Lower lobe of right lung (tissue), 2 donors: Measurements from ENCODE around the gene NCAPG2. TPM values are rescaled to one million over a fixed set of nuclear protein-coding genes. Genes with fewer than 3 reads are reported as not detected.

ENCODE experiments used
- ATAC-seq, 2 donors: fragments of 200-7000 bp; cut with Tn5 transposase; one replicate each; pipeline ENCODE4 v1.9.1; 2020 to 2022; ENCODE audit warnings: mild to moderate bottlenecking in 2 of 2, moderate library complexity in 2 of 2
- DNase-seq: peaks from one replicate; pipeline ENCODE4 v3.0.0-alpha.2; 2020
- H3K27ac ChIP-seq: fragments of 200-600 bp; one replicate; pipeline ENCODE4 v1.8.0; 2022
- H3K27me3 ChIP-seq: fragments of 200-600 bp; one replicate; pipeline ENCODE4 v1.8.0; 2022; ENCODE audit warnings: low read depth
- H3K36me3 ChIP-seq: fragments of 200-600 bp; one replicate; pipeline ENCODE4 v1.8.0; 2022; ENCODE audit warnings: mild to moderate bottlenecking
- H3K4me1 ChIP-seq: fragments of 200-600 bp; one replicate; pipeline ENCODE4 v1.8.0; 2022
- H3K4me3 ChIP-seq: fragments of 200-600 bp; one replicate; pipeline ENCODE4 v1.8.0; 2022; ENCODE audit warnings: mild to moderate bottlenecking
- H3K9me3 ChIP-seq: fragments of 200-600 bp; one replicate; pipeline ENCODE4 v1.8.0; 2022
- intact Hi-C: fragments of 100-400 bp; cut with DNase I; formaldehyde crosslinking; loops from one replicate; pipeline ENCODE4 v1.11.0; 2022
- long read RNA-seq: library from polyadenylated mRNA; unstranded; transcript quantifications from one replicate; pipeline ENCODE4 v2.0.0, GENCODE V29; 2021
- total RNA-seq: library from RNA; stranded (reverse); fragmentation: NEBNext Ultra II Directional; extraction: Animal tissue kit (Norgen Biotek cat#: 25700); gene quantifications from one replicate; pipeline ENCODE4 v1.2.1, GENCODE V29; 2021
- TF ChIP-seq, protein P1 (sequence below): fragments of 200-600 bp; IDR thresholded peaks from one replicate; pipeline ENCODE4 v1.8.0; 2022; ENCODE audit warnings: antibody characterized with exemption, mild to moderate bottlenecking
- donor health status: DM: no; HTN: yes; CAD: no; lungs with severe emphysema.

The NCAPG2 gene, protein sequence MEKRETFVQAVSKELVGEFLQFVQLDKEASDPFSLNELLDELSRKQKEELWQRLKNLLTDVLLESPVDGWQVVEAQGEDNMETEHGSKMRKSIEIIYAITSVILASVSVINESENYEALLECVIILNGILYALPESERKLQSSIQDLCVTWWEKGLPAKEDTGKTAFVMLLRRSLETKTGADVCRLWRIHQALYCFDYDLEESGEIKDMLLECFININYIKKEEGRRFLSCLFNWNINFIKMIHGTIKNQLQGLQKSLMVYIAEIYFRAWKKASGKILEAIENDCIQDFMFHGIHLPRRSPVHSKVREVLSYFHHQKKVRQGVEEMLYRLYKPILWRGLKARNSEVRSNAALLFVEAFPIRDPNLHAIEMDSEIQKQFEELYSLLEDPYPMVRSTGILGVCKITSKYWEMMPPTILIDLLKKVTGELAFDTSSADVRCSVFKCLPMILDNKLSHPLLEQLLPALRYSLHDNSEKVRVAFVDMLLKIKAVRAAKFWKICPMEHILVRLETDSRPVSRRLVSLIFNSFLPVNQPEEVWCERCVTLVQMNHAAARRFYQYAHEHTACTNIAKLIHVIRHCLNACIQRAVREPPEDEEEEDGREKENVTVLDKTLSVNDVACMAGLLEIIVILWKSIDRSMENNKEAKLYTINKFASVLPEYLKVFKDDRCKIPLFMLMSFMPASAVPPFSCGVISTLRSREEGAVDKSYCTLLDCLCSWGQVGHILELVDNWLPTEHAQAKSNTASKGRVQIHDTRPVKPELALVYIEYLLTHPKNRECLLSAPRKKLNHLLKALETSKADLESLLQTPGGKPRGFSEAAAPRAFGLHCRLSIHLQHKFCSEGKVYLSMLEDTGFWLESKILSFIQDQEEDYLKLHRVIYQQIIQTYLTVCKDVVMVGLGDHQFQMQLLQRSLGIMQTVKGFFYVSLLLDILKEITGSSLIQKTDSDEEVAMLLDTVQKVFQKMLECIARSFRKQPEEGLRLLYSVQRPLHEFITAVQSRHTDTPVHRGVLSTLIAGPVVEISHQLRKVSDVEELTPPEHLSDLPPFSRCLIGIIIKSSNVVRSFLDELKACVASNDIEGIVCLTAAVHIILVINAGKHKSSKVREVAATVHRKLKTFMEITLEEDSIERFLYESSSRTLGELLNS
- total RNA-seq, result 10.0 TPM
- long read RNA-seq, partial matches to known transcripts, result 2 of 11 reads
- long read RNA-seq, other reads (novel, unspliced or antisense), result 5 of 11 reads

DNA sequence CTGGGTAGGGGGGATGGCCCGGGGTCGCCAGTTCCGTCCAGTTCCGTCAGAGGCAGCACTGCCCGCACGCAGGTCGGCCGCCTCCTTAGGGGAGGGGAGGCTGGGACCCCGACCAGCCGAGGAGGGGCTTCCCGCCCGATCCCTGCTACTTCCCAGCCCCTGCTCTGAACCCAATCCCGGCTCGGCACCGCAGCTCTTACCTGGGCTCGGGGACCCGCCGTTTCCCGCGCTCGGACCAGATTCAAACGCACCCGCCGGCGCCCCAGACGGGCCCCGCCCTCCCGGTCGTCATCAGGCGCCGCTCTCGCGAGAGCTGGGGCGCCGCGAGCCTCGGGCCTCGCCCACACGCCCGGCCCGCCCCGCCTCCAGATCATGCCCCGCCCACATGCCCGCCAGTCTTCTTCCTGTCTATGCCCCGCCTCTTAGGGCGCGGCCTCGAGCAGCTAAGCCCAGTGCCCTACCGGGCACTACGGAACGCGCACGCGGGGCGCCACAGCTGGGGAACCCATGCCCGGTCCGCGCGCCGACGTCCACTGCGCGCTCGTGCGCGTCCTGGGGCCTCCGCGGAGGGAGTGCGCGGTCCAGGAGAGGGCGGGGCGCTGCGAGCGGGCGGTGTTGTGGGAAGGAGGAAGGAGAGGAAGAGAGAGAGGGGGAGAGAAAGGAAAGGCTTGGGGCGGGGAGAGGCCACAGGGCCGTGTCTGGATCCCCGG is at the start of gene NCAPG2:
TSS of gene NCAPG2 (minus strand) at position 281 of the 710 bp plus-strand sequence. CDS start 2,905 bp downstream, outside the sequence.
- peak; percentile 99 for ATAC-seq
- TF ChIP-seq, protein P1, sequence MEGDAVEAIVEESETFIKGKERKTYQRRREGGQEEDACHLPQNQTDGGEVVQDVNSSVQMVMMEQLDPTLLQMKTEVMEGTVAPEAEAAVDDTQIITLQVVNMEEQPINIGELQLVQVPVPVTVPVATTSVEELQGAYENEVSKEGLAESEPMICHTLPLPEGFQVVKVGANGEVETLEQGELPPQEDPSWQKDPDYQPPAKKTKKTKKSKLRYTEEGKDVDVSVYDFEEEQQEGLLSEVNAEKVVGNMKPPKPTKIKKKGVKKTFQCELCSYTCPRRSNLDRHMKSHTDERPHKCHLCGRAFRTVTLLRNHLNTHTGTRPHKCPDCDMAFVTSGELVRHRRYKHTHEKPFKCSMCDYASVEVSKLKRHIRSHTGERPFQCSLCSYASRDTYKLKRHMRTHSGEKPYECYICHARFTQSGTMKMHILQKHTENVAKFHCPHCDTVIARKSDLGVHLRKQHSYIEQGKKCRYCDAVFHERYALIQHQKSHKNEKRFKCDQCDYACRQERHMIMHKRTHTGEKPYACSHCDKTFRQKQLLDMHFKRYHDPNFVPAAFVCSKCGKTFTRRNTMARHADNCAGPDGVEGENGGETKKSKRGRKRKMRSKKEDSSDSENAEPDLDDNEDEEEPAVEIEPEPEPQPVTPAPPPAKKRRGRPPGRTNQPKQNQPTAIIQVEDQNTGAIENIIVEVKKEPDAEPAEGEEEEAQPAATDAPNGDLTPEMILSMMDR, result peak; percentile 19
- Histone ChIP-seq H3K27ac (peak within 1 kb of the TSS; percentile 89), H3K36me3 (no peaks in the 10 kb centered on the region), H3K27me3 (no peaks in the 10 kb centered on the region), H3K4me3 (peak within 1 kb of the TSS; percentile 92), H3K4me1 (peaks cover 16% of the 10 kb centered on the region), H3K9me3 (no peaks in the 10 kb centered on the region)
- DNase-seq, result peak; percentile 100
- intact Hi-C loops, result no loop called here

DNA sequence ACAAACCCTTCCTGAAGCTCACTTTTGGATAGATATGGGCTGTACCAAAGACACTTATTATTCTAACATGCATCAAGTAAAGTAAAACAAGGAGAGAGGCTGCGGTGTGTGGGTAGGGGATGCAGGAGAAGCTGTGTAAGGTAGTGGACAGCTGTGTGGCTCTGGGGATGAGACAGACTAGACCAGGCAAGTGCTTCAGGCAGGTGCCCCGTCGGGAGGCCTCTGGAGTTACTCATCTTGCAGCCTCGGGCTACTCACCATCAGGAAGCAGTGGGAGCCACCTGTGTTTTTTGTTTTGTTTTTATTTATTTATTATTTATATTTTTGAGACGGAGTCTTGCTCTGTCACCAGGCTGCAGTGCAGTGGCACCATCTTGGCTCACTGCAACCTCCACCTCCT is 49.3 kb upstream of the NCAPG2 start:
- DNase-seq, result no peak
- Histone ChIP-seq H3K4me3 (no peak overlapping the region), H3K36me3 (peaks cover 88% of the 10 kb centered on the region), H3K9me3 (no peaks in the 10 kb centered on the region), H3K4me1 (peaks cover 4% of the 10 kb centered on the region), H3K27me3 (no peaks in the 10 kb centered on the region), H3K27ac (no peak overlapping the region)
- TF ChIP-seq, protein P1, result no peak
- ATAC-seq, result no peak
- intact Hi-C loops, result no loop called here

DNA sequence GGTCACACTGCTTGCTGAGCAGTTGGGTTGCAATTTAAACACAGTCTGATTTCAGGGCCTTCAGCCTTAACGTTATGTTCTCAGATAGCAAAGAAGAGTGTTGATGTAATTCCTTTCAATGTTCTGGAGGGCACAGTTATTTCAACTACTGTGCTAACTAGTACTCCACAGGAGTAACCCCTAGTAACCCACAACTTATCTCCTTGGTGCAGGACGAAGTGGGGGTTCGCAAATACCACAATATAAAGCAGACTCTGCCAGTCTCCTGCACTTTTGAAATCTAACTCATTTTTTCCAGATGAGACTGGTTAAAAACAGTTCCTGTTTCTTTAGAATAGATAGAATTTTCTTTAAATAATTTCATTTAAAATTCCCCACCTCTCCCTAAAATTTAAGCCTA is 47.1 kb upstream of the NCAPG2 start:
- no peak overlapping the region for H3K4me3 ChIP-seq
- intact Hi-C loops, result no loop called here
- H3K36me3 ChIP-seq, result peaks cover 88% of the 10 kb centered on the region
- TF ChIP-seq, protein P1, result no peak
- ATAC-seq (no peak), DNase-seq (no peak)
- no peaks in the 10 kb centered on the region for H3K4me1 ChIP-seq
- H3K9me3 ChIP-seq, result no peaks in the 10 kb centered on the region
- no peak overlapping the region for H3K27ac ChIP-seq
- H3K27me3 ChIP-seq, result no peaks in the 10 kb centered on the region

DNA sequence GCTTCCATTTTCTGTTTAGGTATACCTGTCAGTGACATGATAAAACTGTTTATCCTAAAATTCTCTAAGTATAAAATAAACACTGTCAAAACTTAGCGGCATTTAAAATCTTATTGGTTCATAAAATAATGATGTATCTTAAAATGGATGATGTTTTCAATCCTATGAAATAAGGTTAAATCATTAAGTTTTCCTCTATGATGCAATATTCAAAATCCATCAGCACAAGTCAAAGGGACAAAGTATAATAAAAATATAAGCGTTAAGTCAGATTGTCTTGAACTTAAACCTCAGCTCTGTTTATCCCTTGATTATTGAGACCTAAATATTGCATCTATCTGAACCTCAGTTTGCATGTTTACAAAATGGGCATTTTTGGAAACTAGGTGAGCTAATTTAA is 46.6 kb upstream of the NCAPG2 start:
- TF ChIP-seq, protein P1, result no peak
- Histone ChIP-seq H3K36me3 (peaks cover 89% of the 10 kb centered on the region), H3K4me1 (no peaks in the 10 kb centered on the region), H3K9me3 (no peaks in the 10 kb centered on the region), H3K27ac (no peak overlapping the region), H3K4me3 (no peak overlapping the region), H3K27me3 (no peaks in the 10 kb centered on the region)
- ATAC-seq (no peak), DNase-seq (no peak)
- intact Hi-C loops, result no loop called here

DNA sequence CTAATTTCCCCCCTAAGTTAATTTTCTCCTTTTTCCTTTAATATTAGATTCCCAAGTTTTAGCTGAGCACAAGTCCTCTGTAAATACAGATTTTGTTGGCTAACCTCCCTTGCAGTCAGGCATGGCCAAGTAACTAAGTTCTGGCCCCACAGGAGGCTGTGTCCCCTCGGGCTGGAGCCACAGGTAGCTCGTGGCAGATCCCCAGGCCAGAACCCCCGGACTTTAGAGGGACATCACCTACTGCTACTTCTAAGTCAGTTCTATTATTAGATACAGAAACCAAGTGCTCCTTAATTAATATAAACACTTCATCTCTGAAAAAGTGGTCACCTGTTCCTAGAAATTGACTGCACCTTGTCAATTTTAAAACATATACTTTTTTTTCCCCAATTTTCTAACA is 46.1 kb upstream of the NCAPG2 start:
- ATAC-seq (no peak), DNase-seq (no peak)
- TF ChIP-seq, protein P1, result no peak
- Histone ChIP-seq H3K9me3 (no peaks in the 10 kb centered on the region), H3K4me3 (no peak overlapping the region), H3K27me3 (no peaks in the 10 kb centered on the region), H3K36me3 (peaks cover 89% of the 10 kb centered on the region), H3K4me1 (no peaks in the 10 kb centered on the region), H3K27ac (no peak overlapping the region)
- intact Hi-C loops, result no loop called here
